ENCODE results near the gene GRAMD2A.

Gene GRAMD2A

GRCh38 chr15:72193836-72194396 lies 3.7 kb downstream of the GRAMD2A start:
- in situ Hi-C loops (cut with HindIII; ENCODE audit: low pct_ligation_motif_present, low sequenced_read_pairs): no loop called here
- Histone ChIP-seq H3K4me3 (ENCODE audit: low read depth, low read length) (no peak overlapping the region), H3K27ac (no peak overlapping the region), H3K27me3 (replicated peaks) (no peaks in the 10 kb centered on the region), H3K36me3 (replicated peaks) (peaks cover 10% of the 10 kb centered on the region)
- no peak for DNase-seq
- no peak for TF ChIP-seq CTCF (IDR thresholded peaks at IDR 0.05; ENCODE audit: low read depth, low read length, missing control alignments)

GRCh38 chr15:72192416-72192815 lies 5.2 kb downstream of the GRAMD2A start:
- in situ Hi-C loops (cut with HindIII; ENCODE audit: low pct_ligation_motif_present, low sequenced_read_pairs): no loop called here
- Histone ChIP-seq H3K27me3 (replicated peaks) (no peaks in the 10 kb centered on the region), H3K36me3 (replicated peaks) (no peaks in the 10 kb centered on the region)

GRCh38 chr15:72189250-72189902 lies 8.2 kb downstream of the GRAMD2A start:
- H3K4me3 ChIP-seq (ENCODE audit: low read depth, low read length): no peak overlapping the region
- H3K27me3 ChIP-seq (replicated peaks): peaks cover 3% of the 10 kb centered on the region
- no peak overlapping the region for H3K27ac ChIP-seq
- no peak for TF ChIP-seq CTCF (IDR thresholded peaks at IDR 0.05; ENCODE audit: low read depth, low read length, missing control alignments)
- in situ Hi-C loops (cut with HindIII; ENCODE audit: low pct_ligation_motif_present, low sequenced_read_pairs): no loop called here
- H3K36me3 ChIP-seq (replicated peaks): no peaks in the 10 kb centered on the region
- DNase-seq: no peak

More at GRCh38 chr15:72192416-72192815, 5.2 kb downstream of the GRAMD2A start:
- Histone ChIP-seq H3K27ac (no peak overlapping the region), H3K4me3 (ENCODE audit: low read depth, low read length) (no peak overlapping the region)
- no peak for DNase-seq
- TF ChIP-seq CTCF (IDR thresholded peaks at IDR 0.05; ENCODE audit: low read depth, low read length, missing control alignments): no peak

- TF ChIP-seq CTCF (IDR thresholded peaks at IDR 0.05; ENCODE audit: low read depth, low read length, missing control alignments): no peak
- in situ Hi-C loops (cut with HindIII; ENCODE audit: low pct_ligation_motif_present, low sequenced_read_pairs): no loop called here
- H3K4me3 ChIP-seq (ENCODE audit: low read depth, low read length): peak overlapping the region; percentile 22
- no peaks in the 10 kb centered on the region for H3K36me3 ChIP-seq (replicated peaks)
- peaks cover 11% of the 10 kb centered on the region for H3K27me3 ChIP-seq (replicated peaks)
- no peak for DNase-seq
- H3K27ac ChIP-seq: no peak overlapping the region
Observed at GRCh38 chr15:72184165-72184811, 13.3 kb downstream of the GRAMD2A start.

- no peak for TF ChIP-seq CTCF (IDR thresholded peaks at IDR 0.05; ENCODE audit: low read depth, low read length, missing control alignments)
- H3K36me3 ChIP-seq (replicated peaks): no peaks in the 10 kb centered on the region
- in situ Hi-C loops (cut with HindIII; ENCODE audit: low pct_ligation_motif_present, low sequenced_read_pairs): no loop called here
- DNase-seq: no peak
- H3K27me3 ChIP-seq (replicated peaks): peaks cover 11% of the 10 kb centered on the region
- H3K4me3 ChIP-seq (ENCODE audit: low read depth, low read length): peak overlapping the region; percentile 22
- H3K27ac ChIP-seq: no peak overlapping the region
Observed at GRCh38 chr15:72183781-72184164, 13.8 kb downstream of the GRAMD2A start.
